ENCODE results near the gene RBP2. TPM values are rescaled to one million over a fixed set of nuclear protein-coding genes. Genes with fewer than 3 reads are reported as not detected.

The RBP2 gene
- total RNA-seq, 1 experiment from 2014 or later, result not detected

DNA sequence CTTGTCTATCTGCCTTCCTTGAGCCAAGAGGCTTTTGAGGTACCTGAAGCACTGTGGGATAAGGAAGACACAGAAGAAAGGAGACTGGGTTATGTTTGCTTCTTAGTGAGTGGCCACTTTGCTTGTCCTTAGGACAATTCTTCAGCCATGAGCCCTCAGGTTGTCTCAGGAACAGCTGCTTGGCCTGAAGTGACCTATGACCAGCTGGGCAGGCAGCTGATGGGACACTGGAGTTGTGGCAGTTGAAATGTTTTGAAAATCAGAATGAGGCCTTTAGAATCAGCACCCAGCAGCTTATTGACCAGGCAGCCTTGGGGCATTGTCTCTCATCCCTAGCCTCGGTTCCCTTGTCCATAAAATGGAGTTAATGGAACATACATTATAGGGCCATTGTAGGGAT lies 37.0 kb downstream of the RBP2 start:
- no peak overlapping the region for H3K4me3 ChIP-seq
- POLR2A ChIA-PET (ENCODE audit: unreplicated experiment), result no interaction called here
- H3F3A ChIP-seq (ENCODE audit: insufficient read depth, low read depth), result peaks cover 3% of the 10 kb centered on the region; the same call in 1 of the 2 replicates
- BruUV-seq (replicated peaks), result no TSS peak
- TF ChIP-seq, protein P1, sequence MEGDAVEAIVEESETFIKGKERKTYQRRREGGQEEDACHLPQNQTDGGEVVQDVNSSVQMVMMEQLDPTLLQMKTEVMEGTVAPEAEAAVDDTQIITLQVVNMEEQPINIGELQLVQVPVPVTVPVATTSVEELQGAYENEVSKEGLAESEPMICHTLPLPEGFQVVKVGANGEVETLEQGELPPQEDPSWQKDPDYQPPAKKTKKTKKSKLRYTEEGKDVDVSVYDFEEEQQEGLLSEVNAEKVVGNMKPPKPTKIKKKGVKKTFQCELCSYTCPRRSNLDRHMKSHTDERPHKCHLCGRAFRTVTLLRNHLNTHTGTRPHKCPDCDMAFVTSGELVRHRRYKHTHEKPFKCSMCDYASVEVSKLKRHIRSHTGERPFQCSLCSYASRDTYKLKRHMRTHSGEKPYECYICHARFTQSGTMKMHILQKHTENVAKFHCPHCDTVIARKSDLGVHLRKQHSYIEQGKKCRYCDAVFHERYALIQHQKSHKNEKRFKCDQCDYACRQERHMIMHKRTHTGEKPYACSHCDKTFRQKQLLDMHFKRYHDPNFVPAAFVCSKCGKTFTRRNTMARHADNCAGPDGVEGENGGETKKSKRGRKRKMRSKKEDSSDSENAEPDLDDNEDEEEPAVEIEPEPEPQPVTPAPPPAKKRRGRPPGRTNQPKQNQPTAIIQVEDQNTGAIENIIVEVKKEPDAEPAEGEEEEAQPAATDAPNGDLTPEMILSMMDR (conservative IDR thresholded peaks at IDR 0.05), result no peak
- TF ChIP-seq EZH2 (IDR thresholded peaks at IDR 0.05; ENCODE audit: low read depth), result no peak
- no peaks in the 10 kb centered on the region for H4K20me1 ChIP-seq (ENCODE audit: insufficient read depth)
- no peaks in the 10 kb centered on the region for H3K36me3 ChIP-seq (ENCODE audit: low read depth)
- peaks cover 14% of the 10 kb centered on the region for H3K4me1 ChIP-seq (replicated peaks; ENCODE audit: insufficient read depth)
- H3K9me3 ChIP-seq (ENCODE audit: insufficient read depth, low read depth), result no peaks in the 10 kb centered on the region
- H3K79me2 ChIP-seq (ENCODE audit: low read depth), result no peaks in the 10 kb centered on the region
- H3K27me3 ChIP-seq (ENCODE audit: insufficient read depth, low read depth), result no peaks in the 10 kb centered on the region
- CTCF ChIA-PET, result no interaction called here
- 0 out of 2 replicates have a peak, but pooled peaks cover 3% of the 10 kb centered on the region for H3K9me2 ChIP-seq (ENCODE audit: insufficient read depth)
- intact Hi-C loops (cut with micrococcal nuclease; ENCODE audit: unreplicated experiment), result no loop called here
- H2AFZ ChIP-seq, result no peak overlapping the region
- no peak overlapping the region for H3K4me2 ChIP-seq
- no peak for DNase-seq
- H3K27ac ChIP-seq, result no peak overlapping the region

DNA sequence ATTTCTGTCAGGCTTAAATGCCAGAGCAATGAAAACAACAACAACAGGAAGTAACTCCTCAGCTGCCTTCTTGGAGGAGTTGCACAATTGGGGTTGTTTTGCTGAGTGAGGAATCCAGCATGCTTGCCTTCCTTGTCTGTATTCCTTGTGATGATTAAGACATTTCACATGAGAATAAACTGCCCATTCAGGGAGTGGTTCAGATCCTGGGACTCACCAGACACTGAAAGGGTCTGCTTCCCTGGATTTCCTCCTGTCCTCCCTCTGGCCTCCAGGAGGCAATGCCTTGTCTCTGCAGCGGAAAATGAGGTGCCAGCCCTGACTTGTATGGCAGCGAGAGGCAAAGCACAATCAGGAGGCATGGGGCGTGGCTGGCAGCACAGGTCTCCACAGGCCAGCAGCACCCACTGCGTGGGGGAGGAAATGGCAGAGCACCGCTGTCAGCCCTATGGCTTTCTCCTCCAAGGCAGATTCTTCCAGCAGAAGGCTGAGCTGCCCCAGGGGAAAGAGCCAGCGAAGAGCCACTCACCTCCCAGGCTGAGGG lies 41.5 kb downstream of the RBP2 start:
- no TSS peak for BruUV-seq (replicated peaks)
- peak overlapping the region; percentile 48 for H3K27ac ChIP-seq

DNA sequence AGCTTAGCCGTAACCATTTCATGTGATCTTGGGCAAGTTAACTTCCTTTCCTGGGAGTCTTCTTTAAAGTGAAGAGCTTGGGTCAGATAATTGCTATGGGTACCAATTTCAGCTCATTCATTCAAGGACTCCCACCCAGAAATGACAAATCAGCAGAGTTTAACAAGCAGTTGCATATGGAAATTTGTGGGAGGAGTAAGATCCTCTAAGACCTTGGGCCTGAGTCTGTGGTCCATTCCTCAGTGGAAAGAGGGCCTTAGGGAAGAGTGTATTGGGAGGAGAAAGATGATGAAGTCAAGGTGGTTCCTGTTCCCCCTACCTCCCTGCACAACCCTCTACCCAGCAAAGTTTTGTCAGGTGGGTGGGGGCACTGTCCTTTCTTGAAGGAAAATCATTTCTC lies 42.1 kb downstream of the RBP2 start:
- Histone ChIP-seq H3K9me2 (ENCODE audit: insufficient read depth) (no peaks in the 10 kb centered on the region), H3K9me3 (ENCODE audit: insufficient read depth, low read depth) (no peaks in the 10 kb centered on the region; the same call in 1 of the 2 replicates), H3K36me3 (ENCODE audit: low read depth) (no peaks in the 10 kb centered on the region), H3K4me1 (replicated peaks; ENCODE audit: insufficient read depth) (peaks cover 17% of the 10 kb centered on the region), H3K27me3 (ENCODE audit: insufficient read depth, low read depth) (no peaks in the 10 kb centered on the region), H3K4me2 (peak overlapping the region; percentile 24; the same call in 1 of the 2 replicates), H3K79me2 (ENCODE audit: low read depth) (no peaks in the 10 kb centered on the region), H3F3A (ENCODE audit: insufficient read depth, low read depth) (peaks cover 3% of the 10 kb centered on the region; the same call in 1 of the 2 replicates), H2AFZ (no peak overlapping the region), H3K4me3 (no peak overlapping the region), H4K20me1 (ENCODE audit: insufficient read depth) (no peaks in the 10 kb centered on the region), H3K27ac (no peak overlapping the region)
- BruUV-seq (replicated peaks), result no TSS peak
- ChIA-PET CTCF (interaction anchor here (0.7 kb wide), 1 partner anchor 128 kb away, joined by 3 read pairs; no protein-coding TSS in a partner anchor), POLR2A (ENCODE audit: unreplicated experiment) (interaction anchor here (0.5 kb wide), 2 partner anchors 632 to 1232 kb away, joined by 3 to 4 read pairs; no protein-coding TSS in a partner anchor)
- TF ChIP-seq EZH2 (IDR thresholded peaks at IDR 0.05; ENCODE audit: low read depth), result no peak
- TF ChIP-seq, protein P1 (conservative IDR thresholded peaks at IDR 0.05), result no peak
- intact Hi-C loops (cut with micrococcal nuclease; ENCODE audit: unreplicated experiment), result loop anchor here (2.0 kb wide), 1 partner anchor 125 kb away; no protein-coding TSS in a partner anchor
- DNase-seq, result no peak

More for the DNA sequence above, 41.5 kb downstream of the RBP2 start:
- ChIA-PET CTCF (interaction anchor here (0.7 kb wide), 1 partner anchor 127 kb away, joined by 3 read pairs; no protein-coding TSS in a partner anchor), POLR2A (ENCODE audit: unreplicated experiment) (interaction anchor here (0.5 kb wide), 1 partner anchor 1232 kb away, joined by 3 read pairs; no protein-coding TSS in a partner anchor)
- Histone ChIP-seq H3K9me2 (ENCODE audit: insufficient read depth) (no peaks in the 10 kb centered on the region), H2AFZ (no peak overlapping the region), H3K4me2 (peak overlapping the region; percentile 24), H4K20me1 (ENCODE audit: insufficient read depth) (no peaks in the 10 kb centered on the region), H3F3A (ENCODE audit: insufficient read depth, low read depth) (peaks cover 3% of the 10 kb centered on the region; the same call in 1 of the 2 replicates), H3K9me3 (ENCODE audit: insufficient read depth, low read depth) (no peaks in the 10 kb centered on the region; the same call in 1 of the 2 replicates), H3K4me1 (replicated peaks; ENCODE audit: insufficient read depth) (peaks cover 17% of the 10 kb centered on the region), H3K4me3 (no peak overlapping the region), H3K36me3 (ENCODE audit: low read depth) (no peaks in the 10 kb centered on the region), H3K27me3 (ENCODE audit: insufficient read depth, low read depth) (no peaks in the 10 kb centered on the region), H3K79me2 (ENCODE audit: low read depth) (no peaks in the 10 kb centered on the region)
- intact Hi-C loops (cut with micrococcal nuclease; ENCODE audit: unreplicated experiment), result loop anchor here (2.0 kb wide), 1 partner anchor 124 kb away; no protein-coding TSS in a partner anchor
- peak; percentile 34 to 86 for DNase-seq
- TF ChIP-seq EZH2 (IDR thresholded peaks at IDR 0.05; ENCODE audit: low read depth), result no peak
- TF ChIP-seq, protein P1 (conservative IDR thresholded peaks at IDR 0.05), result no peak
